A673 (cell line): Measurements from ENCODE around the gene CACNA2D2.

ENCODE experiments used
- CTCF ChIP-seq: fragments of 300-800, 200-600 bp; sonication (generic); conservative IDR thresholded peaks from 2 replicates; pipeline ENCODE4 v1.5.1; 2017; ENCODE audit warnings: low read depth, mild to moderate bottlenecking, antibody characterized with exemption, low read length, moderate library complexity, mixed read lengths
- EZH2 ChIP-seq: fragments of 200-600 bp; sonication (generic); IDR thresholded peaks from 2 replicates; pipeline ENCODE4 v1.6.1; 2017; ENCODE audit warnings: borderline replicate concordance, low read depth, mild to moderate bottlenecking, mixed read lengths, antibody characterized with exemption, low read length; ENCODE audit not compliant: poor library complexity, severe bottlenecking

DNA sequence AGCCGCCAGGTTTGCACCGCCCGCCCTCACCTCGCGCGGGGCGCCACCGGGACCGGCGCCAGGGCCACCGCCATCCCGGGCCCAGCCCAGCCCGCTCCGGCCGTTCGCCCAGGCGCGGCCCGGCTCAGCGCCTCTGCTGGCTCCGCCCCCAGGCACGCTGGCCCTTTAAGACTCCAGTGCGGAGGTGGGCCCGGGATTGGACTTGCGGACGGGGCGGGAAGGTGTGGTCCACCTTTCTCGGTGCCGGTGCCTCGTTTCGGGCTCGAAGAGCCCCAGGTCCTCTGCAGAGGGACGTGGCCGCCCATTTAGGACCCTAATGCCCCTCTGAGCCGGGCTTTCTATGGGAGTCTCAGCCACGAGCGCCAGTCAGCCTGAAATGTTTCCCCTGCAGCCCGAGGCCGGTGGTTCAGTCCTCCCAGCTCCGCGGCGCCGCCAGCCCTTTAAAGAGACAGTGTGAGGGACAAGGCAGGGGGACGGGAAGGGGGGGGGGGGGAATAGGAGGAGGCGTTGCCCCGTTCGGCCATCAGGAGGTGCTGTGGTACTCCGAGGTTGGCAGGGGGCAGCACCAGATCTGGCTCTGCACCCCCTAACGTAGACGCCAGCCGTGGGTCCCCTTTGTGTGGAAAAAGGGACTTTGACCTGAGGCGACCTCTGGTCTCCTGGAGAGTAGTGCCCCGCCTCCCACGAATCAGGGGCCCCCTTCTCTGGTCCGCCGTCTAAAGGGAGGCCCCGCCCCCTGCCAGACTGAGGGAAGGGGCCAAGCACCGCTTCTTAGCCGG is 181.9 kb downstream of the CACNA2D2 start:
- TF ChIP-seq CTCF (peak; percentile 47), EZH2 (no peak)
